ENCODE measurements around the gene B3GAT3. TPM values are rescaled to one million over a fixed set of nuclear protein-coding genes. Genes with fewer than 3 reads are reported as not detected.
A peak's percentile ranks its signal among the peaks of the same experiment; 100 is the strongest.

Gene B3GAT3
- total and polyA plus RNA-seq, 2 of the 8 experiments (the other 6 are each of a cell fraction or from before 2014, with no cell fraction given), result 28.0 to 39.0 TPM

- TF ChIP-seq CTCF (IDR thresholded peaks at IDR 0.05; ENCODE audit: control extremely low read depth in 1 of 3, insufficient read depth in 1 of 3, low read depth in 1 of 3, low read length in 3 of 3) (peak; percentile 65 to 100 (median 87)), KDM4A (IDR thresholded peaks at IDR 0.05; ENCODE audit: low read depth, low read length, severe bottlenecking) (peak; percentile 37), TAF7 (optimal IDR thresholded peaks at IDR 0.05; ENCODE audit: borderline replicate concordance, low read depth, low read length) (peak; percentile 35), USF2 (IDR thresholded peaks at IDR 0.05; ENCODE audit: low read length) (no peak), RAD21 (IDR thresholded peaks at IDR 0.05 in 1 of 2, conservative IDR thresholded peaks at IDR 0.05 in 1 of 2; ENCODE audit: low read depth in 2 of 2, low read length in 2 of 2) (peak; percentile 23 to 47; a peak in 3 of 4 replicates)
These were observed 9.2 kb downstream of the B3GAT3 start, which contains the start of the genes EML3 and ROM1 (continued) for GRCh38 chr11:62612366-62613290.

All from H1 (cell line).